ENCODE data around the gene CHRM5. TPM values are rescaled to one million over a fixed set of nuclear protein-coding genes. Genes with fewer than 3 reads are reported as not detected.
A peak's percentile ranks its signal among the peaks of the same experiment; 100 is the strongest.

Gene CHRM5
- total RNA-seq, 1 donor = under 0.01 TPM

GRCh38 chr15:34031987-34032760, 63.9 kb downstream of the CHRM5 start:
- TF ChIP-seq CTCF (IDR thresholded peaks at IDR 0.05; ENCODE audit: insufficient read depth, low read depth, low read length) = no peak
- H3K4me3 ChIP-seq (ENCODE audit: low read depth, low read length) = no peak overlapping the region
- DNase-seq (ENCODE audit: low read depth) = no peak

- TF ChIP-seq CTCF (IDR thresholded peaks at IDR 0.05; ENCODE audit: insufficient read depth, low read depth, low read length) = no peak
- DNase-seq (ENCODE audit: low read depth) = peak; percentile 70
- peak overlapping the region; percentile 73 for H3K4me3 ChIP-seq (ENCODE audit: low read depth, low read length)
These were observed 70.0 kb downstream of the CHRM5 start for GRCh38 chr15:34038023-34038870.

- H3K4me3 ChIP-seq (ENCODE audit: low read depth, low read length) = peak within 1 kb of the TSS; percentile 73
- DNase-seq (ENCODE audit: low read depth) = peak; percentile 58
- no peak for TF ChIP-seq CTCF (IDR thresholded peaks at IDR 0.05; ENCODE audit: insufficient read depth, low read depth, low read length)
These were observed 70.8 kb downstream of the CHRM5 start, which contains the start of gene AVEN for GRCh38 chr15:34038871-34039789. Gene AVEN, minus strand, starts transcription at chr15:34039204. Its CDS starts 158 bp downstream, at chr15:34039046.

DNA sequence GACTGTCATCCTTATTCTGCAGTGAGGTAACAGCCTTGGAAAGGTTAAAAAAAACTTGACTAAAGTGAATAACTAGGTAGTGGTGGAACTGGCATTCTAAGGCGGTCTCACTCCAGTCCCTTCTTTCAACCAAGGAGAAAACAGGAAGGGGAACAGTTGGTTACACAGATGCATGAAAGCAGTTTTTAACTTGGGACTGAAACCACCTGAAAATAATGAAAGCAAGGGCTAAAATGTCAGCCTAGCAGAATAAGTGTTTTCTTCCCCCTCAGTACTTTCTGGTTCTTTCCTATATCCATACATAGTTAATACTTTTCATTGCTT, 71.5 kb downstream of the CHRM5 start:
- DNase-seq (ENCODE audit: low read depth) = no peak
- TF ChIP-seq CTCF (IDR thresholded peaks at IDR 0.05; ENCODE audit: insufficient read depth, low read depth, low read length) = no peak

DNA sequence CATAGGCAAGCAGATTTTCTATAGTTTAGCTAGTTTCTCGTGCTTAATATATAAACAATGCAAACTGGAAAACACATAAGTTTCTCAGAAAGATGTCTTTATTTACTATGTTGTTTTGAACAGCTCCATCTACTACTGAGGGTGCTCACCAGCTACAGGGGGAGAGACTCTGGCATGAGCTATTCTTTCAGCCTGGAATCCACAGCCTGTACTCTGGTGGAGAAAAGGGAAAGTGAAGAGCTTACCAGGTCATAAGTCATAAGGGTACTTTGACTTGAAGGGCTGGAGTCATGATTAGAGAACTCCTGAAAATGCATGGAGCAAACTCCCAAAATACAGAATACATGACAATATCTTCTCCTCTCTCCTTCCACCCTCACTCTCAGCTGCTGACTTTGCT, 75.1 kb downstream of the CHRM5 start:
- TF ChIP-seq CTCF (IDR thresholded peaks at IDR 0.05; ENCODE audit: insufficient read depth, low read depth, low read length) = no peak
- no peak overlapping the region for H3K4me3 ChIP-seq (ENCODE audit: low read depth, low read length)
- no peak for DNase-seq (ENCODE audit: low read depth)

More for the DNA sequence above, 71.5 kb downstream of the CHRM5 start:
- H3K4me3 ChIP-seq (ENCODE audit: low read depth, low read length) = peak overlapping the region; percentile 73

DNA sequence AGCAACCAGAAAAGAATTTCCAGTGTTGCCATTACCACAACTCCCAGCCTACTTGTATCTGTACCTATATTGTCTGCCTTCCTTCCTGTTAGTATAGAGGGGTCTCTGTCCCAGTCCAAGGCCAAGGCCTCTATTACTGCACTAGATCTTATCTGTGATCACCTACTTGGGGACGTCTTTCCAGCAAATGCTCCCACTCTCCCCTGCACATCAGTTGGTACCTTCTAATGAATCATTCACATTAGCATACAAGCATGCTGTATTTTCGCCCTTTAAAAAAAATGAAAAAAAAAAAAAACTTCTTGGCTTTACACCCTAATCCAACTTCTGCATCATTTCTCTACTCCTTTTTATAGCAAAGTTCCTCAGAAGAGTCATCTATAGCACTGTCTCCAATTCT, 75.5 kb downstream of the CHRM5 start:
- DNase-seq (ENCODE audit: low read depth) = no peak
- TF ChIP-seq CTCF (IDR thresholded peaks at IDR 0.05; ENCODE audit: insufficient read depth, low read depth, low read length) = no peak

More for the DNA sequence above, 75.5 kb downstream of the CHRM5 start:
- no peak overlapping the region for H3K4me3 ChIP-seq (ENCODE audit: low read depth, low read length)
